ENCODE data around the gene SNX32. TPM values are rescaled to one million over a fixed set of nuclear protein-coding genes. Genes with fewer than 3 reads are reported as not detected.

SNX32 gene
- total RNA-seq, 1 donor from 2014 or later: not detected

GRCh38 chr11:65870706-65871681, 37.2 kb downstream of the SNX32 start:
- H3K4me1 ChIP-seq: peaks cover 3 to 17% of the 10 kb centered on the region in 2 donors
- H3K27ac ChIP-seq: peak overlapping the region; percentile 92 to 99
- H3K36me3 ChIP-seq: peaks cover 19 to 36% of the 10 kb centered on the region in 2 donors
- H3K27me3 ChIP-seq: no peaks in the 10 kb centered on the region
- no peak for TF ChIP-seq CTCF (IDR thresholded peaks at IDR 0.05)
- intact Hi-C loops (cut with DNase I): no loop called here
- H3K9me3 ChIP-seq: no peaks in the 10 kb centered on the region
- H3K4me3 ChIP-seq: peak overlapping the region in 1 of 2 donors; percentile 92
- no peak for DNase-seq (ENCODE audit: low spot score in 2 of 2)

GRCh38 chr11:65871811-65872548, 38.2 kb downstream of the SNX32 start:
- Histone ChIP-seq H3K36me3 (peaks cover 10 to 26% of the 10 kb centered on the region in 2 donors), H3K9me3 (no peaks in the 10 kb centered on the region), H3K4me1 (peaks cover 3 to 17% of the 10 kb centered on the region in 2 donors), H3K27ac (peak overlapping the region; percentile 92 to 99), H3K4me3 (peak overlapping the region; percentile 67 to 92), H3K27me3 (no peaks in the 10 kb centered on the region)
- DNase-seq (ENCODE audit: low spot score in 2 of 2): no peak
- intact Hi-C loops (cut with DNase I): no loop called here
- peak in 1 of 3 experiments; percentile 19 for TF ChIP-seq CTCF (IDR thresholded peaks at IDR 0.05)

GRCh38 chr11:65872586-65873317, 39.0 kb downstream of the SNX32 start, which contains the start of gene EFEMP2:
EFEMP2 (minus strand) TSS chr11:65872800; CDS start chr11:65872354, 446 bp downstream.
- intact Hi-C loops (cut with DNase I): loop anchor here (1.0 kb wide), 3 partner anchors 12 to 47 kb away; partner anchors contain the start of genes C11orf68, DRAP1, FIBP and MUS81
- H3K27me3 ChIP-seq: no peaks in the 10 kb centered on the region
- peaks cover 8 to 18% of the 10 kb centered on the region in 2 donors for H3K36me3 ChIP-seq
- peak within 1 kb of the TSS; percentile 92 to 99 for H3K27ac ChIP-seq
- H3K9me3 ChIP-seq: no peaks in the 10 kb centered on the region
- H3K4me3 ChIP-seq: peak within 1 kb of the TSS; percentile 67 to 92
- no peak for DNase-seq (ENCODE audit: low spot score in 2 of 2)
- TF ChIP-seq CTCF (IDR thresholded peaks at IDR 0.05): no peak
- peaks cover 3 to 17% of the 10 kb centered on the region in 2 donors for H3K4me1 ChIP-seq

- DNase-seq (ENCODE audit: low spot score in 2 of 2): peak; percentile 84 to 97
- H3K27me3 ChIP-seq: no peaks in the 10 kb centered on the region
- intact Hi-C loops (cut with DNase I): loop anchor here (1.0 kb wide), 3 partner anchors 13 to 46 kb away; partner anchors contain the start of genes C11orf68, DRAP1, FIBP and MUS81
- peak overlapping the region; percentile 67 to 92 for H3K4me3 ChIP-seq
- H3K9me3 ChIP-seq: no peaks in the 10 kb centered on the region
- H3K36me3 ChIP-seq: peaks cover 8 to 12% of the 10 kb centered on the region in 2 donors
- H3K27ac ChIP-seq: peak overlapping the region; percentile 92 to 99
- H3K4me1 ChIP-seq: peaks cover 3 to 17% of the 10 kb centered on the region in 2 donors
- no peak for TF ChIP-seq CTCF (IDR thresholded peaks at IDR 0.05)
These were observed 39.8 kb downstream of the SNX32 start for GRCh38 chr11:65873318-65874156.
